IMR-90 (cell line): Measurements from ENCODE around the gene PTPRN2. TPM values are rescaled to one million over a fixed set of nuclear protein-coding genes. Genes with fewer than 3 reads are reported as not detected.

ENCODE experiments used
- ATAC-seq: fragments of 200-7000 bp; cut with Tn5 transposase; 2 replicates; pipeline ENCODE4 v1.9.1; 2020; ENCODE audit warnings: low read depth, mild to moderate bottlenecking, moderate library complexity
- BruUV-seq: library from RNA; stranded (reverse); fragments of 400-500 nt; replicated peaks from 2 replicates; lab custom pipeline; 2021; lab: Mats Ljungman, UMichigan
- CTCF ChIA-PET: fragments of 300-600 bp; formaldehyde crosslinking; extraction: SDS; loops from one replicate; lab custom pipeline; 2021; ENCODE audit warnings: antibody characterized with exemption; lab: Yijun Ruan, JAX
- POLR2A ChIA-PET: fragments of 300-600 bp; sonication (Branson Sonifier 250); formaldehyde crosslinking; loops from one replicate; lab custom pipeline; 2022; ENCODE audit warnings: antibody characterized with exemption; ENCODE audit not compliant: unreplicated experiment; lab: Charles Lee
- DNase-seq: peaks from one replicate; pipeline ENCODE4 v3.0.0; 2013
- H2AFZ ChIP-seq: replicated peaks from 2 replicates; pipeline ENCODE3; 2013; ENCODE audit warnings: low read length, mild to moderate bottlenecking; ENCODE audit not compliant: poor library complexity
- H2AK5ac ChIP-seq: 2 replicates; pipeline ENCODE4 v1.6.1; 2013; ENCODE audit warnings: low read depth, low read length, inconsistent platforms
- H2AK9ac ChIP-seq: replicated peaks from 2 replicates; pipeline ENCODE3; 2013; ENCODE audit warnings: mild to moderate bottlenecking, low read depth, low read length, moderate library complexity; ENCODE audit not compliant: poor library complexity
- H2BK120ac ChIP-seq: 2 replicates; pipeline ENCODE4 v1.6.1; 2013; ENCODE audit warnings: low read depth, low read length, inconsistent platforms
- H2BK15ac ChIP-seq: 3 replicates; pipeline ENCODE4 v1.6.1; 2013; ENCODE audit warnings: low read depth, low read length, inconsistent platforms
- H2BK20ac ChIP-seq: 2 replicates; pipeline ENCODE4 v1.6.1; 2013; ENCODE audit warnings: low read depth, mild to moderate bottlenecking, inconsistent platforms, low read length, moderate library complexity
- H2BK5ac ChIP-seq: 2 replicates; pipeline ENCODE4 v1.6.1; 2013; ENCODE audit warnings: mild to moderate bottlenecking, low read depth, low read length, inconsistent platforms; ENCODE audit not compliant: poor library complexity, severe bottlenecking
- H3K14ac ChIP-seq: replicated peaks from 2 replicates; pipeline ENCODE4 v1.6.1; 2013; ENCODE audit warnings: low read depth, low read length, inconsistent platforms
- H3K18ac ChIP-seq: 2 replicates; pipeline ENCODE4 v1.6.1; 2013; ENCODE audit warnings: low read depth, low read length, control low read depth
- H3K23ac ChIP-seq: 2 replicates; pipeline ENCODE4 v1.6.1; 2013; ENCODE audit warnings: low read depth, low read length, inconsistent platforms
- H3K27ac ChIP-seq: 2 replicates; pipeline ENCODE4 v1.5.1; 2013; ENCODE audit warnings: mild to moderate bottlenecking, control low read depth, low read length; ENCODE audit not compliant: insufficient read depth
- H3K27me3 ChIP-seq: 2 replicates; pipeline ENCODE4 v1.6.1; 2013; ENCODE audit warnings: low read length; ENCODE audit not compliant: control insufficient read depth, insufficient read depth
- H3K36me3 ChIP-seq: 2 replicates; pipeline ENCODE4 v1.6.1; 2013; ENCODE audit warnings: low read length, mixed read lengths; ENCODE audit not compliant: control insufficient read depth, insufficient read depth
- H3K4ac ChIP-seq: 2 replicates; pipeline ENCODE4 v1.6.1; 2013; ENCODE audit warnings: low read depth, low read length, inconsistent platforms
- H3K4me1 ChIP-seq: 2 replicates; pipeline ENCODE4 v1.6.1; 2013; ENCODE audit warnings: low read length, mixed read lengths; ENCODE audit not compliant: control insufficient read depth, insufficient read depth
- H3K4me2 ChIP-seq: 2 replicates; pipeline ENCODE4 v1.6.1; 2013; ENCODE audit warnings: low read depth, mild to moderate bottlenecking, control low read depth, low read length, moderate library complexity
- H3K4me3 ChIP-seq: 2 replicates; pipeline ENCODE4 v1.5.1; 2013; ENCODE audit warnings: low read depth, mild to moderate bottlenecking, control low read depth, low read length, moderate library complexity; ENCODE audit not compliant: insufficient read depth
- H3K56ac ChIP-seq: 2 replicates; pipeline ENCODE4 v1.6.1; 2013; ENCODE audit warnings: low read length, inconsistent platforms; ENCODE audit not compliant: insufficient read depth; ENCODE audit errors: extremely low read depth
- H3K79me1 ChIP-seq, 2 experiments: 2 replicates each; pipeline ENCODE4 v1.6.1; 2013; ENCODE audit warnings: low read length in 2 of 2, inconsistent platforms in 1 of 2, low read depth in 1 of 2
- H3K9ac ChIP-seq: 2 replicates; pipeline ENCODE4 v1.6.1; 2013; ENCODE audit warnings: low read depth, low read length, control low read depth
- H3K9me1 ChIP-seq: 2 replicates; pipeline ENCODE4 v1.6.1; 2013; ENCODE audit warnings: low read length, inconsistent platforms; ENCODE audit not compliant: insufficient read depth
- H3K9me3 ChIP-seq: 2 replicates; pipeline ENCODE4 v1.6.1; 2013; ENCODE audit warnings: low read length; ENCODE audit not compliant: control insufficient read depth, insufficient read depth
- H4K20me1 ChIP-seq: 2 replicates; pipeline ENCODE4 v1.6.1; 2013; ENCODE audit warnings: low read length, inconsistent platforms; ENCODE audit not compliant: insufficient read depth
- H4K5ac ChIP-seq: 2 replicates; pipeline ENCODE4 v1.6.1; 2013; ENCODE audit warnings: mild to moderate bottlenecking, low read depth, low read length, control low read depth
- H4K8ac ChIP-seq, 2 experiments: 2 replicates each; pipeline ENCODE4 v1.6.1; 2013; ENCODE audit warnings: low read depth in 2 of 2, low read length in 2 of 2, control low read depth in 1 of 2, inconsistent platforms in 1 of 2
- H4K91ac ChIP-seq: 2 replicates; pipeline ENCODE4 v1.6.1; 2013; ENCODE audit warnings: low read depth, low read length, inconsistent platforms; ENCODE audit not compliant: insufficient read depth
- CTCF ChIP-seq: conservative IDR thresholded peaks from 2 replicates; pipeline ENCODE4 v1.5.1; 2012; ENCODE audit warnings: mild to moderate bottlenecking, low read depth, low read length, improper control_type of control experiment
- ELK1 ChIP-seq: fragments of 150-350 bp; IDR thresholded peaks from 2 replicates; pipeline ENCODE4 v1.6.1; 2016; ENCODE audit warnings: low read depth, mild to moderate bottlenecking, low read length, moderate library complexity, borderline replicate concordance
- MAFK ChIP-seq: IDR thresholded peaks from 2 replicates; pipeline ENCODE4 v1.6.1; 2012; ENCODE audit warnings: low read depth, low read length, improper control_type of control experiment
- NFE2L2 ChIP-seq: fragments of 150-350 bp; IDR thresholded peaks from 2 replicates; pipeline ENCODE4 v1.6.1; 2016; ENCODE audit warnings: low read depth, mild to moderate bottlenecking, low read length
- RAD21 ChIP-seq: IDR thresholded peaks from 2 replicates; pipeline ENCODE4 v1.6.1; 2012; ENCODE audit warnings: low read length, improper control_type of control experiment
- RFX5 ChIP-seq: IDR thresholded peaks from 2 replicates; pipeline ENCODE4 v1.8.0; 2012; ENCODE audit warnings: low read depth, mild to moderate bottlenecking, low read length, moderate library complexity
- WGBS, 2 experiments: methylation state at CpG; one replicate each; pipeline versions ENCODE4 v1.1.5 to v1.1.7; 2013; ENCODE audit warnings: missing lambda C conversion rate in 2 of 2; ENCODE audit not compliant: insufficient read length in 1 of 2; ENCODE audit errors: extremely low coverage in 2 of 2; 5-methylcytosine and 5-hydroxymethylcytosine counted together
- dilution Hi-C: fragments of 300-500 bp; cut with HindIII; formaldehyde crosslinking; loops from one replicate; pipeline ENCODE4 v1.14.3; 2018; ENCODE audit warnings: low sequenced_read_pairs; ENCODE audit not compliant: unreplicated experiment
- in situ Hi-C: fragments of 300-500 bp; cut with MboI; formaldehyde crosslinking; loops from 3 replicates; pipeline ENCODE4 v1.14.3; 2019; ENCODE audit warnings: low sequenced_read_pairs, inconsistent platforms, mixed read lengths
- intact Hi-C: fragments of 100-400 bp; cut with micrococcal nuclease; formaldehyde crosslinking; loops from 2 replicates; pipeline ENCODE4 v1.10.0; 2022
- polyA plus RNA-seq, 3 experiments: library from polyadenylated mRNA; depleted of rRNA; stranded (reverse); fragments of >200 nt; gene quantifications; 2 replicates each; pipeline ENCODE4 v1.2.3, GENCODE V29; 2012; ENCODE audit warnings: low replicate concordance in 1 of 3
- total RNA-seq: library from RNA; depleted of rRNA; stranded (reverse); fragments of >200 nt; gene quantifications from 2 replicates; pipeline ENCODE4 v1.2.3, GENCODE V29; 2012

The PTPRN2 gene
- total and polyA plus RNA-seq, 2 of the 4 experiments (the other 2 are of a cell fraction), result 0.03 TPM; not detected in 1

GRCh38 chr7:158048569-158048968 is 539.1 kb downstream of the PTPRN2 start:
- ChIA-PET POLR2A (no interaction called here), CTCF (no interaction called here)
- Histone ChIP-seq H4K5ac (no peak overlapping the region), H2BK15ac (no peak overlapping the region), H3K4ac (no peak overlapping the region), H3K9me3 (peaks cover 50% of the 10 kb centered on the region), H2BK5ac (peak overlapping the region; percentile 60), H3K56ac (no peak overlapping the region), H3K4me2 (no peak overlapping the region), H4K91ac (no peak overlapping the region), H3K14ac (no peak overlapping the region), H4K8ac (no peak overlapping the region), H2BK120ac (no peak overlapping the region), H3K27ac (no peak overlapping the region), H3K4me1 (no peaks in the 10 kb centered on the region), H3K23ac (no peak overlapping the region), H3K9ac (no peak overlapping the region), H3K18ac (no peak overlapping the region), H2BK20ac (no peak overlapping the region), H2AK9ac (no peak overlapping the region), H3K36me3 (no peaks in the 10 kb centered on the region), H3K27me3 (no peaks in the 10 kb centered on the region), H3K79me1 (no peaks in the 10 kb centered on the region), H2AK5ac (no peak overlapping the region), H3K9me1 (no peaks in the 10 kb centered on the region), H4K20me1 (no peaks in the 10 kb centered on the region), H3K4me3 (no peak overlapping the region), H2AFZ (no peak overlapping the region)
- 55% methylated on average over 1 of the region's 1 CpG; no CpG with 5 or more reads in 1 of the 2 experiments for WGBS, 2 experiments
- no peak for ATAC-seq
- DNase-seq, result no peak
- in situ Hi-C loops, result no loop called here
- BruUV-seq, result no TSS peak
- intact Hi-C loops, result no loop called here
- no peak for TF ChIP-seq RFX5
- TF ChIP-seq NFE2L2, result no peak
- no peak for TF ChIP-seq ELK1
- TF ChIP-seq MAFK, result no peak
- no peak for TF ChIP-seq RAD21
- TF ChIP-seq CTCF, result no peak
- dilution Hi-C loops, result no loop called here
